Mesothelial cell of epicardium (in vitro differentiated cells): ENCODE results near the gene SLC35B2. TPM values are rescaled to one million over a fixed set of nuclear protein-coding genes. Genes with fewer than 3 reads are reported as not detected.

Experiments used
- DNase-seq, 2 experiments: peaks; one replicate each; pipeline ENCODE4 v3.0.0; 2021; ENCODE audit warnings: low spot score in 2 of 2; ENCODE audit not compliant: unreplicated experiment in 2 of 2
- H3K27ac Mint-ChIP-seq: 2 replicates; pipeline ENCODE4 v1.8.0; 2021; ENCODE audit warnings: mixed read lengths
- H3K27me3 Mint-ChIP-seq: 2 replicates; pipeline ENCODE4 v1.8.0; 2021; ENCODE audit warnings: low read depth, mixed read lengths
- H3K36me3 Mint-ChIP-seq: 2 replicates; pipeline ENCODE4 v1.8.0; 2021; ENCODE audit warnings: mixed read lengths
- H3K4me1 Mint-ChIP-seq: 2 replicates; pipeline ENCODE4 v1.8.0; 2021; ENCODE audit warnings: mixed read lengths
- H3K4me3 Mint-ChIP-seq: 2 replicates; pipeline ENCODE4 v1.8.0; 2021; ENCODE audit warnings: mild to moderate bottlenecking, moderate library complexity, mixed read lengths
- H3K9me3 Mint-ChIP-seq: 2 replicates; pipeline ENCODE4 v1.8.0; 2021; ENCODE audit warnings: mixed read lengths
- total RNA-seq: library from RNA; stranded (reverse); gene quantifications from 3 replicates; pipeline ENCODE4 v1.2.1, GENCODE V29; 2021
- TF ChIP-seq, protein P1 (sequence below): fragments of 200-600 bp; sonication (generic); IDR thresholded peaks from one replicate; pipeline ENCODE4 v1.5.0; 2021; ENCODE audit warnings: antibody characterized with exemption; ENCODE audit not compliant: unreplicated experiment

The SLC35B2 gene
- total RNA-seq, 1 donor from 2014 or later, result 38.2 TPM

GRCh38 chr6:44291841-44292240, 34.5 kb upstream of the SLC35B2 start:
- Mint-ChIP-seq H3K4me1 (peaks cover under 1% of the 10 kb centered on the region), H3K27ac (no peak overlapping the region), H3K9me3 (no peaks in the 10 kb centered on the region), H3K36me3 (no peaks in the 10 kb centered on the region), H3K27me3 (peaks cover 93% of the 10 kb centered on the region), H3K4me3 (no peak overlapping the region)
- TF ChIP-seq, protein P1, sequence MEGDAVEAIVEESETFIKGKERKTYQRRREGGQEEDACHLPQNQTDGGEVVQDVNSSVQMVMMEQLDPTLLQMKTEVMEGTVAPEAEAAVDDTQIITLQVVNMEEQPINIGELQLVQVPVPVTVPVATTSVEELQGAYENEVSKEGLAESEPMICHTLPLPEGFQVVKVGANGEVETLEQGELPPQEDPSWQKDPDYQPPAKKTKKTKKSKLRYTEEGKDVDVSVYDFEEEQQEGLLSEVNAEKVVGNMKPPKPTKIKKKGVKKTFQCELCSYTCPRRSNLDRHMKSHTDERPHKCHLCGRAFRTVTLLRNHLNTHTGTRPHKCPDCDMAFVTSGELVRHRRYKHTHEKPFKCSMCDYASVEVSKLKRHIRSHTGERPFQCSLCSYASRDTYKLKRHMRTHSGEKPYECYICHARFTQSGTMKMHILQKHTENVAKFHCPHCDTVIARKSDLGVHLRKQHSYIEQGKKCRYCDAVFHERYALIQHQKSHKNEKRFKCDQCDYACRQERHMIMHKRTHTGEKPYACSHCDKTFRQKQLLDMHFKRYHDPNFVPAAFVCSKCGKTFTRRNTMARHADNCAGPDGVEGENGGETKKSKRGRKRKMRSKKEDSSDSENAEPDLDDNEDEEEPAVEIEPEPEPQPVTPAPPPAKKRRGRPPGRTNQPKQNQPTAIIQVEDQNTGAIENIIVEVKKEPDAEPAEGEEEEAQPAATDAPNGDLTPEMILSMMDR, result no peak
- DNase-seq, result no peak

- H3K4me3 Mint-ChIP-seq, result no peak overlapping the region
- no peaks in the 10 kb centered on the region for H3K36me3 Mint-ChIP-seq
- no peaks in the 10 kb centered on the region for H3K4me1 Mint-ChIP-seq
- TF ChIP-seq, protein P1, result no peak
- H3K27ac Mint-ChIP-seq, result no peak overlapping the region
- peaks cover 91% of the 10 kb centered on the region for H3K27me3 Mint-ChIP-seq
- no peaks in the 10 kb centered on the region for H3K9me3 Mint-ChIP-seq
- DNase-seq, result no peak
These were observed 32.5 kb upstream of the SLC35B2 start for GRCh38 chr6:44289726-44290260.

DNA sequence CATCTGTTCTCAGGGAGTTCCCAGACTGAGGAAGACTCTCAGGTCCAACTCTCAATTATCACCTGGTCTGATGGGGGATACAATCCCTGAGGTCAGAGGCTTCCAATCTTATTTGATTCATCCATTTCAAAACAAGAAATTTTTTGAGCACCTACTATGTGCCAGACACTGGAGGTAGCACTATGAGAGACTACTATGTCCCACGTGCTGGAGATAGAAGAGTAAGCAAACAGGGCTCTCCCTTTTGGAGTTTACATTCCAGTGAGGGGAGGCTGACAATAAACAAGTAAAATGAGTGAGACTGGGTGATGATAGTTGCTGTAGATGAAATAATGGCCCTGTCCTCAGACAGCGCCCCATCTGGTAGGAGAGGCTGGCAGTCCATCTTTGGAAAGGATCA, 29.4 kb upstream of the SLC35B2 start:
- peaks cover 87% of the 10 kb centered on the region for H3K27me3 Mint-ChIP-seq
- no peaks in the 10 kb centered on the region for H3K36me3 Mint-ChIP-seq
- H3K9me3 Mint-ChIP-seq, result no peaks in the 10 kb centered on the region
- H3K4me3 Mint-ChIP-seq, result no peak overlapping the region
- TF ChIP-seq, protein P1, result no peak
- H3K4me1 Mint-ChIP-seq, result no peaks in the 10 kb centered on the region
- H3K27ac Mint-ChIP-seq, result no peak overlapping the region
- no peak for DNase-seq

DNA sequence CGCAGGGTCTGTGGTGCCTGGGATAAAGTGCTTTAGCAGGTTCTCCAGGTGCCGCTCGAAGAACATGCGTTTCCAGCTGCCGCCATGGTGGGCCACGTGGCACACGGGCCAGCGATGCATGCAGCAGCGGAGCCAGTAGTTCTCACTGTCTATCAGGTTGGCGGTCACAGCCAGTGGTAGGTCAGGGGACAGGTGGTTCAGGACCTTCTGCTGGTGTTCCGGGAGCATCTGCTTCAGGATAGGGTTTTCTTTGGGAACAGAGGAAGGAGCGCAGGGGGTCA, 28.9 kb upstream of the SLC35B2 start:
- Mint-ChIP-seq H3K4me1 (no peaks in the 10 kb centered on the region), H3K27ac (no peak overlapping the region), H3K36me3 (no peaks in the 10 kb centered on the region), H3K27me3 (peaks cover 82% of the 10 kb centered on the region), H3K4me3 (no peak overlapping the region), H3K9me3 (no peaks in the 10 kb centered on the region)
- no peak for DNase-seq
- TF ChIP-seq, protein P1, result no peak

- no peak for DNase-seq
- H3K9me3 Mint-ChIP-seq, result no peaks in the 10 kb centered on the region
- peaks cover 81% of the 10 kb centered on the region for H3K27me3 Mint-ChIP-seq
- no peaks in the 10 kb centered on the region for H3K36me3 Mint-ChIP-seq
- TF ChIP-seq, protein P1, result no peak
- no peak overlapping the region for H3K27ac Mint-ChIP-seq
- H3K4me3 Mint-ChIP-seq, result no peak overlapping the region
- H3K4me1 Mint-ChIP-seq, result no peaks in the 10 kb centered on the region
These were observed 28.4 kb upstream of the SLC35B2 start for GRCh38 chr6:44285552-44286284.

- H3K27ac Mint-ChIP-seq, result no peak overlapping the region
- DNase-seq, result no peak
- no peak overlapping the region for H3K4me3 Mint-ChIP-seq
- TF ChIP-seq, protein P1, result no peak
- no peaks in the 10 kb centered on the region for H3K36me3 Mint-ChIP-seq
- peaks cover 81% of the 10 kb centered on the region for H3K27me3 Mint-ChIP-seq
- H3K4me1 Mint-ChIP-seq, result no peaks in the 10 kb centered on the region
- H3K9me3 Mint-ChIP-seq, result no peaks in the 10 kb centered on the region
These were observed 27.5 kb upstream of the SLC35B2 start for GRCh38 chr6:44284867-44285266.
